Right lobe of liver (tissue), 4 donors: ENCODE data around the gene CCDC28A.

Experiments
- POLR2A ChIP-seq: fragments of 450-650 bp; IDR thresholded peaks from one replicate; pipeline ENCODE4 v1.6.1; 2017; ENCODE audit warnings: antibody characterized with exemption, mild to moderate bottlenecking
- TF ChIP-seq, protein P1 (sequence below), 4 donors: fragments of 200-600 bp in 3 of 4; fragments of 450-650 bp in 1 of 4; IDR thresholded peaks; one replicate each; pipeline versions ENCODE4 v1.5.1 to v1.8.0; 2016 to 2022; ENCODE audit warnings: antibody characterized with exemption in 4 of 4, mild to moderate bottlenecking in 2 of 4
- donor health status: DM: no; HTN: no; CAD: no.
- donor health status: DM: no; HTN: no; CAD: no.
- donor health status: DM: no; HTN: yes; CAD: no.

DNA sequence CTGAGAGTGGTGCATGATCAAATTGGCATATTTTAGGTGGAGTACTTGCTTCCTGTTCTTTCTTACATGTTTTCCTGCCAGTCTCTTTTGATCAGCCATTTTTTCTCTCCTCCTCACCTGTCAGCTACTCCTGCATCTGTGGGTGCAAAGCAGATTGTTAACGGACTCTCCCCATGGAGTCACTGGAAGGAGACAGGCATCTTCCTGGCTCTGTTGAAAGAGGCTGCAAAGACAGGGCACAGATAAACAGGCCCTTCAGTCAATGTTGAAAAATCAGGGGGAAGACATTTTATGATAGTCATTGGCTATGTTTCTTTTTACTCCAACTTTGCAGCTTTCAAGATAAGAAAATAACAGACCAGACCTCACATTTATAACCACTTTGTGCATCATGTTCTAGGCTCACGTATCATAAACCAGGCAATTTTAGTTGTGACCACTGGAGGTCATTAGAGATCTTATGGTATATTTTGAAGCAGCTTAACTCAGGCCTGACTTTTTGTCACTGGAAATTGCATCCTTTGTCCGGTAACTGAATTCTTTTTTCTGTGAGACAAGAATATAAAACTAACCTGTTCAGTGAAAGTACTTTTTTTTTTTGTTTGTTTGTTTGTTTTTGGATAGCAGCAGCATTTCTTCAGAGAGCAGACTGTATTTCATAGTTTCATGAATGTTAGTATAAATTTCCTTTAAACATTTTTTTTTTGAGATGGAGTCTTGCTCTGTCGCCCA lies 42.4 kb downstream of the CCDC28A start:
- no peak for TF ChIP-seq POLR2A
- TF ChIP-seq, protein P1, sequence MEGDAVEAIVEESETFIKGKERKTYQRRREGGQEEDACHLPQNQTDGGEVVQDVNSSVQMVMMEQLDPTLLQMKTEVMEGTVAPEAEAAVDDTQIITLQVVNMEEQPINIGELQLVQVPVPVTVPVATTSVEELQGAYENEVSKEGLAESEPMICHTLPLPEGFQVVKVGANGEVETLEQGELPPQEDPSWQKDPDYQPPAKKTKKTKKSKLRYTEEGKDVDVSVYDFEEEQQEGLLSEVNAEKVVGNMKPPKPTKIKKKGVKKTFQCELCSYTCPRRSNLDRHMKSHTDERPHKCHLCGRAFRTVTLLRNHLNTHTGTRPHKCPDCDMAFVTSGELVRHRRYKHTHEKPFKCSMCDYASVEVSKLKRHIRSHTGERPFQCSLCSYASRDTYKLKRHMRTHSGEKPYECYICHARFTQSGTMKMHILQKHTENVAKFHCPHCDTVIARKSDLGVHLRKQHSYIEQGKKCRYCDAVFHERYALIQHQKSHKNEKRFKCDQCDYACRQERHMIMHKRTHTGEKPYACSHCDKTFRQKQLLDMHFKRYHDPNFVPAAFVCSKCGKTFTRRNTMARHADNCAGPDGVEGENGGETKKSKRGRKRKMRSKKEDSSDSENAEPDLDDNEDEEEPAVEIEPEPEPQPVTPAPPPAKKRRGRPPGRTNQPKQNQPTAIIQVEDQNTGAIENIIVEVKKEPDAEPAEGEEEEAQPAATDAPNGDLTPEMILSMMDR (IDR thresholded peaks at IDR 0.05) = peak; percentile 64 to 77 (median 74)
